Subcutaneous adipose tissue (tissue), 4 donors: ENCODE measurements around the gene LRP1. TPM values are rescaled to one million over a fixed set of nuclear protein-coding genes. Genes with fewer than 3 reads are reported as not detected.

Source experiments
- CTCF ChIP-seq: fragments of 450-650 bp; IDR thresholded peaks from one replicate; pipeline ENCODE4 v1.5.1; 2016; ENCODE audit warnings: low read depth, mild to moderate bottlenecking, control low read depth, antibody characterized with exemption, moderate library complexity
- total RNA-seq, 4 donors: library from RNA; depleted of rRNA; stranded (reverse); fragments of >200 nt; gene quantifications; one replicate each; pipeline ENCODE4 v1.1.0, GENCODE V29; 2016

Gene LRP1
- total RNA-seq, 4 donors from 2014 or later = 301 to 814 (median 762) TPM

- no peak for TF ChIP-seq CTCF
These were observed 36.4 kb upstream of the LRP1 start for GRCh38 chr12:57091638-57092528.

GRCh38 chr12:57092529-57092862 is 35.8 kb upstream of the LRP1 start:
- no peak for TF ChIP-seq CTCF

- no peak for TF ChIP-seq CTCF
These were observed 35.3 kb upstream of the LRP1 start for GRCh38 chr12:57092876-57093414.

- TF ChIP-seq CTCF = no peak
These were observed 34.7 kb upstream of the LRP1 start for GRCh38 chr12:57093415-57094207.

- no peak for TF ChIP-seq CTCF
These were observed 33.8 kb upstream of the LRP1 start for GRCh38 chr12:57094208-57095160.

GRCh38 chr12:57095440-57095839 is 32.8 kb upstream of the LRP1 start:
- TF ChIP-seq CTCF = no peak
